AG04449 (cell line): Measurements from ENCODE around the gene FHOD3.
"Not testable (repeated sequence)": the region's sequence is repeated elsewhere in the genome, so short reads cannot be mapped to it uniquely, and the experiment has no call there.

Experiments
- CTCF ChIA-PET: fragments of 350-600 bp; formaldehyde crosslinking; extraction: SDS; loops from one replicate; lab custom pipeline; 2021; ENCODE audit warnings: antibody characterized with exemption; lab: Yijun Ruan, JAX
- POLR2A ChIA-PET: fragments of 400-600, 350-600 bp; formaldehyde crosslinking; extraction: SDS; loops from one replicate; lab custom pipeline; 2020; ENCODE audit warnings: antibody characterized with exemption, inconsistent platforms; lab: Yijun Ruan, JAX
- DNase-seq: peaks from one replicate; pipeline ENCODE4 v3.0.0-alpha.2; 2010; ENCODE audit warnings: low read depth, low spot score
- H3K4me3 ChIP-seq: 2 replicates; pipeline ENCODE4 v1.5.1; 2011; ENCODE audit warnings: low read depth, mild to moderate bottlenecking, control low read depth, low read length
- CTCF ChIP-seq: IDR thresholded peaks from one replicate; pipeline ENCODE4 v1.5.1; 2011; ENCODE audit warnings: mild to moderate bottlenecking, moderate library complexity, low read length, control low read depth, inconsistent platforms; ENCODE audit not compliant: insufficient read depth; ENCODE audit errors: missing control alignments

The FHOD3 gene

GRCh38 chr18:36350839-36351469 lies 53.4 kb downstream of the FHOD3 start:
- ChIA-PET CTCF (no interaction called here), POLR2A (no interaction called here)
- TF ChIP-seq CTCF = no peak
- DNase-seq = no peak
- H3K4me3 ChIP-seq = no peak overlapping the region

GRCh38 chr18:36352384-36352783 lies 54.9 kb downstream of the FHOD3 start:
- CTCF ChIA-PET = interaction anchor here (1.2 kb wide), 1 partner anchor 405 kb away, joined by 3 read pairs; no protein-coding TSS in a partner anchor
- peak; percentile 65 for DNase-seq
- POLR2A ChIA-PET = no interaction called here
- no peak overlapping the region for H3K4me3 ChIP-seq
- TF ChIP-seq CTCF = no peak

GRCh38 chr18:36354989-36355388 lies 57.5 kb downstream of the FHOD3 start:
- ChIA-PET POLR2A (no interaction called here), CTCF (interaction anchor here (0.8 kb wide), 1 partner anchor 15 kb away, joined by 3 read pairs; no protein-coding TSS in a partner anchor)
- DNase-seq = peak; percentile 10
- TF ChIP-seq CTCF = no peak
- no peak overlapping the region for H3K4me3 ChIP-seq

- no peak for TF ChIP-seq CTCF
- no peak for DNase-seq
- CTCF ChIA-PET = interaction anchor here (0.8 kb wide), 1 partner anchor 15 kb away, joined by 3 read pairs; no protein-coding TSS in a partner anchor
- POLR2A ChIA-PET = no interaction called here
- no peak overlapping the region for H3K4me3 ChIP-seq
Observed at GRCh38 chr18:36355511-36355910, 58.0 kb downstream of the FHOD3 start.

GRCh38 chr18:36356741-36357140 lies 59.2 kb downstream of the FHOD3 start:
- DNase-seq, POLR2A ChIA-PET, CTCF ChIA-PET: not testable (repeated sequence)

GRCh38 chr18:36358141-36358540 lies 60.6 kb downstream of the FHOD3 start:
- ChIA-PET POLR2A (no interaction called here), CTCF (interaction anchor here (0.6 to 0.9 kb wide), 2 partner anchors 10 to 297 kb away, joined by 3 read pairs; no protein-coding TSS in a partner anchor)
- no peak for TF ChIP-seq CTCF

More at GRCh38 chr18:36356741-36357140, 59.2 kb downstream of the FHOD3 start:
- H3K4me3 ChIP-seq = not testable (repeated sequence)

GRCh38 chr18:36360256-36360909 lies 62.9 kb downstream of the FHOD3 start:
- POLR2A ChIA-PET = no interaction called here
- no peak for DNase-seq
- H3K4me3 ChIP-seq = no peak overlapping the region
- no peak for TF ChIP-seq CTCF
- CTCF ChIA-PET = no interaction called here

More at GRCh38 chr18:36358141-36358540, 60.6 kb downstream of the FHOD3 start:
- no peak for DNase-seq
- no peak overlapping the region for H3K4me3 ChIP-seq
